ENCODE data around the gene SMIM31. TPM values are rescaled to one million over a fixed set of nuclear protein-coding genes. Genes with fewer than 3 reads are reported as not detected.

The SMIM31 gene
- total RNA-seq, 1 experiment from 2014 or later = not detected

- no peak overlapping the region for H2BK5ac ChIP-seq (ENCODE audit: insufficient read length, low read length)
- WGBS (ENCODE audit: extremely low coverage, insufficient read length, low lambda C conversion rate) = no CpG with 5 or more reads among the region's 1 CpG
- H3K27ac Mint-ChIP-seq = no peak overlapping the region
- no peak for TF ChIP-seq CTCF (conservative IDR thresholded peaks at IDR 0.05)
- H3K9me3 Mint-ChIP-seq = peaks cover 6% of the 10 kb centered on the region in 2 experiments; a peak in 3 of 5 replicates
- no peak overlapping the region for H3K27ac ChIP-seq (ENCODE audit: insufficient read length, low read depth, low read length)
- no peak overlapping the region for H2AK5ac ChIP-seq (ENCODE audit: insufficient read length, low read length)
- H3K79me2 ChIP-seq (ENCODE audit: insufficient read depth, low read length) = no peaks in the 10 kb centered on the region
- no peak overlapping the region for H2BK15ac ChIP-seq (ENCODE audit: low read depth, low read length)
- H2AFZ ChIP-seq (ENCODE audit: low read length) = no peak overlapping the region
- H4K5ac ChIP-seq (ENCODE audit: insufficient read length, low read depth, low read length) = no peak overlapping the region
- no peaks in the 10 kb centered on the region for H3K27me3 Mint-ChIP-seq (ENCODE audit: low read depth)
- H3K9ac ChIP-seq (ENCODE audit: extremely low read depth, insufficient read length, low read length) = no peak overlapping the region
- H4K91ac ChIP-seq (ENCODE audit: insufficient read length, low read depth, low read length) = no peak overlapping the region
- peaks cover 9 to 17% of the 10 kb centered on the region in 2 experiments for H3K4me1 Mint-ChIP-seq
- H3K79me1 ChIP-seq (ENCODE audit: insufficient read depth, low read depth, low read length, poor library complexity, severe bottlenecking) = no peaks in the 10 kb centered on the region
- H3K18ac ChIP-seq (ENCODE audit: insufficient read length, low read depth, low read length) = no peak overlapping the region
- H3K4ac ChIP-seq (ENCODE audit: low read depth, low read length) = no peak overlapping the region
- no peak overlapping the region for H2BK12ac ChIP-seq (ENCODE audit: insufficient read length, low read depth, low read length)
- no peak overlapping the region for H2BK120ac ChIP-seq (ENCODE audit: low read depth, low read length, poor library complexity, severe bottlenecking)
- H4K8ac ChIP-seq (replicated peaks; ENCODE audit: insufficient read length, low read depth, low read length) = no peak overlapping the region
- no peak overlapping the region for H2BK20ac ChIP-seq (ENCODE audit: low read depth, low read length, poor library complexity, severe bottlenecking)
- H3K27me3 ChIP-seq (ENCODE audit: insufficient read depth, low read length) = no peaks in the 10 kb centered on the region
- DNase-seq = no peak
- H3K56ac ChIP-seq (ENCODE audit: insufficient read length, low read depth, low read length) = no peak overlapping the region
- no peaks in the 10 kb centered on the region for H3K23me2 ChIP-seq (ENCODE audit: insufficient read length, low read depth, low read length, poor library complexity, severe bottlenecking)
- no peak overlapping the region for H3T11ph ChIP-seq (ENCODE audit: low read length)
- no peak overlapping the region for H3K4me3 Mint-ChIP-seq
- H4K20me1 ChIP-seq (ENCODE audit: control insufficient read depth, insufficient read depth, insufficient read length) = no peaks in the 10 kb centered on the region
- no peak overlapping the region for H3K4me2 ChIP-seq (ENCODE audit: insufficient read depth, insufficient read length, low read length)
- H3K14ac ChIP-seq (ENCODE audit: insufficient read depth, low read length) = no peak overlapping the region
- H3K4me1 ChIP-seq (ENCODE audit: insufficient read depth, low read length) = no peaks in the 10 kb centered on the region
- no peak overlapping the region for H3K23ac ChIP-seq (ENCODE audit: insufficient read length, low read depth, low read length)
- no peaks in the 10 kb centered on the region for H3K9me3 ChIP-seq (ENCODE audit: control insufficient read depth, low read depth, low read length)
- H3K36me3 Mint-ChIP-seq (ENCODE audit: insufficient read depth in 1 of 3, low read depth in 3 of 3) = peaks cover 0 to 12% (median 5%) of the 10 kb centered on the region in 3 experiments; a peak in 4 of 7 replicates
Observed at GRCh38 chr4:164789047-164789446, 35.1 kb downstream of the SMIM31 start.
